HepG2 (cell line): ENCODE measurements around the gene CDT1. TPM values are rescaled to one million over a fixed set of nuclear protein-coding genes. Genes with fewer than 3 reads are reported as not detected.

Experiments used
- ADNP ChIP-seq: sonication (generic); formaldehyde crosslinking; IDR thresholded peaks from 2 replicates; pipeline ENCODE4 v1.4.0; 2020; ENCODE audit warnings: missing genetic modification reagents
- ATAD3A ChIP-seq: sonication (generic); formaldehyde crosslinking; IDR thresholded peaks from 2 replicates; pipeline ENCODE4 v1.4.0; 2020; ENCODE audit warnings: missing genetic modification reagents
- BRD4 ChIP-seq: sonication (generic); formaldehyde crosslinking; IDR thresholded peaks from 2 replicates; pipeline ENCODE4 v1.4.0; 2020; ENCODE audit warnings: missing genetic modification reagents
- ELF3 ChIP-seq: IDR thresholded peaks from 2 replicates; pipeline ENCODE4 v1.6.1; 2016; ENCODE audit warnings: missing genetic modification reagents, missing compliant biosample characterization
- FOXK2 ChIP-seq: fragments of 450-650 bp; IDR thresholded peaks from 2 replicates; pipeline ENCODE4 v1.6.1; 2016
- HNRNPL ChIP-seq: fragments of 200-400 bp; formaldehyde crosslinking; IDR thresholded peaks from 2 replicates; pipeline ENCODE4 v1.6.1; 2017; ENCODE audit warnings: mild to moderate bottlenecking, low read depth, low read length
- NR2F6 ChIP-seq, 2 experiments: IDR thresholded peaks; 2 replicates each; pipeline ENCODE4 v1.6.1; 2016; ENCODE audit warnings: antibody characterized with exemption in 1 of 2, mild to moderate bottlenecking in 1 of 2
- POLR2G ChIP-seq: fragments of 200-400 bp; formaldehyde crosslinking; IDR thresholded peaks from 2 replicates; pipeline ENCODE4 v1.6.1; 2018; ENCODE audit warnings: mild to moderate bottlenecking, low read depth, low read length, moderate library complexity
- SALL1 ChIP-seq: sonication (generic); formaldehyde crosslinking; IDR thresholded peaks from 2 replicates; pipeline ENCODE4 v1.8.0; 2022; ENCODE audit warnings: mild to moderate bottlenecking, missing genetic modification reagents
- SNRNP70 ChIP-seq: fragments of 200-400 bp; formaldehyde crosslinking; IDR thresholded peaks from 2 replicates; pipeline ENCODE4 v1.6.1; 2017; ENCODE audit warnings: mild to moderate bottlenecking, low read depth, low read length, moderate library complexity
- ZNF329 ChIP-seq: sonication (generic); formaldehyde crosslinking; IDR thresholded peaks from 2 replicates; pipeline ENCODE4 v1.9.0; 2021; ENCODE audit warnings: low read depth, mild to moderate bottlenecking, missing genetic modification reagents
- ZNF563 ChIP-seq: sonication (generic); formaldehyde crosslinking; IDR thresholded peaks from 2 replicates; pipeline ENCODE4 v1.8.0; 2022; ENCODE audit warnings: mild to moderate bottlenecking, moderate library complexity, missing genetic modification reagents
- ZNF75D ChIP-seq: sonication (generic); formaldehyde crosslinking; IDR thresholded peaks from 2 replicates; pipeline ENCODE4 v1.8.1; 2023; ENCODE audit warnings: missing genetic modification reagents, mild to moderate bottlenecking, borderline replicate concordance
- polyA plus RNA-seq, 8 experiments: library from polyadenylated mRNA; depleted of rRNA in 3 of 8; stranded (reverse) in 7 of 8; unstranded in 1 of 8; fragments of >200 nt; fragmentation: Illumina TruSeq in 4 of 8; extraction: Trizol in 4 of 8; gene quantifications; 2 replicates each; pipeline versions ENCODE4 v1.2.1 to v1.2.3, GENCODE V29; 2011 to 2016; ENCODE audit warnings: low read depth in 4 of 8, missing spikeins in 1 of 8, mixed read lengths in 1 of 8; ENCODE audit not compliant: insufficient read depth in 1 of 8
- total RNA-seq, 5 experiments: library from RNA; depleted of rRNA; stranded (reverse); fragments of >200 nt; fragmentation: Illumina TruSeq; extraction: Trizol; gene quantifications; 2 replicates each; pipeline ENCODE4 v1.2.3, GENCODE V29; 2016; ENCODE audit warnings: low read depth in 1 of 5
- TF ChIP-seq, protein P1 (sequence below): conservative IDR thresholded peaks from 2 replicates; pipeline ENCODE4 v1.6.1; 2018; ENCODE audit warnings: missing genetic modification reagents
- TF ChIP-seq, protein P2 (sequence below): sonication (generic); formaldehyde crosslinking; IDR thresholded peaks from 2 replicates; pipeline ENCODE4 v1.8.1; 2022; ENCODE audit warnings: low read depth, mild to moderate bottlenecking, missing genetic modification reagents
- TF ChIP-seq, protein P3 (sequence below): sonication (generic); formaldehyde crosslinking; IDR thresholded peaks from 2 replicates; pipeline ENCODE4 v1.4.0; 2020; ENCODE audit warnings: missing genetic modification reagents

CDT1 gene
- total and polyA plus RNA-seq, 2 of the 13 experiments (the other 11 are each of a cell fraction or from before 2014, with no cell fraction given): 23.1 to 23.8 TPM

DNA sequence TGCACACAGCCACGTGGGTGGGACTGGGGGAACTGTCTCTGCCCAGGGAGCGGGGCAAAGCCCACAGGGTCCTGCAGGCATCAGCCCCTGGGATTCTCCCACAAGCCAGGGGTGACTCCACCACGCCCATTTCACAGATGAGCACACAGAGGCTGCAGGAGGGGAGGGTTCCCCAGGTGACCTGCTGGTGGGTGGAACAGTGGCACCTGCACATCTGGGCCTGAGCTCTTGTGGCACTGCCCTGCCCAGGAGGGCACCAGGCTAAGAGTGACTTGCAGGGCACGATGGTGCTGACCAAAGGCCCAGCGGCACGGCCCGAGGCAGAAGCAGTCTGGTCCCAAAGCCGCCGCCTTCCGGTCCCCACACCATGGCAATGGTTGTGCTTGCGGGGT is 42.5 kb upstream of the CDT1 start (continued):
- TF ChIP-seq, protein P1, sequence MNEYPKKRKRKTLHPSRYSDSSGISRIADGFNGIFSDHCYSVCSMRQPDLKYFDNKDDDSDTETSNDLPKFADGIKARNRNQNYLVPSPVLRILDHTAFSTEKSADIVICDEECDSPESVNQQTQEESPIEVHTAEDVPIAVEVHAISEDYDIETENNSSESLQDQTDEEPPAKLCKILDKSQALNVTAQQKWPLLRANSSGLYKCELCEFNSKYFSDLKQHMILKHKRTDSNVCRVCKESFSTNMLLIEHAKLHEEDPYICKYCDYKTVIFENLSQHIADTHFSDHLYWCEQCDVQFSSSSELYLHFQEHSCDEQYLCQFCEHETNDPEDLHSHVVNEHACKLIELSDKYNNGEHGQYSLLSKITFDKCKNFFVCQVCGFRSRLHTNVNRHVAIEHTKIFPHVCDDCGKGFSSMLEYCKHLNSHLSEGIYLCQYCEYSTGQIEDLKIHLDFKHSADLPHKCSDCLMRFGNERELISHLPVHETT (CRISPR knock-in tag): no peak
- TF ChIP-seq HNRNPL: peak; percentile 79; the same call in 1 of the 2 replicates
- TF ChIP-seq ELF3 (CRISPR knock-in tag): no peak
- 0 out of 2 replicates have a peak, but pooled peaks have one; percentile 28 for TF ChIP-seq ADNP (CRISPR knock-in tag)
- no peak for TF ChIP-seq ZNF75D (CRISPR knock-in tag)
- 0 out of 2 replicates have a peak, but pooled peaks have one; percentile 32 for TF ChIP-seq ZNF563 (CRISPR knock-in tag)
- TF ChIP-seq SALL1 (CRISPR knock-in tag): no peak
- no peak for TF ChIP-seq POLR2G
- no peak for TF ChIP-seq ZNF329
- no peak for TF ChIP-seq FOXK2
- no peak for TF ChIP-seq SNRNP70
- no peak for TF ChIP-seq ATAD3A
- TF ChIP-seq, protein P2, sequence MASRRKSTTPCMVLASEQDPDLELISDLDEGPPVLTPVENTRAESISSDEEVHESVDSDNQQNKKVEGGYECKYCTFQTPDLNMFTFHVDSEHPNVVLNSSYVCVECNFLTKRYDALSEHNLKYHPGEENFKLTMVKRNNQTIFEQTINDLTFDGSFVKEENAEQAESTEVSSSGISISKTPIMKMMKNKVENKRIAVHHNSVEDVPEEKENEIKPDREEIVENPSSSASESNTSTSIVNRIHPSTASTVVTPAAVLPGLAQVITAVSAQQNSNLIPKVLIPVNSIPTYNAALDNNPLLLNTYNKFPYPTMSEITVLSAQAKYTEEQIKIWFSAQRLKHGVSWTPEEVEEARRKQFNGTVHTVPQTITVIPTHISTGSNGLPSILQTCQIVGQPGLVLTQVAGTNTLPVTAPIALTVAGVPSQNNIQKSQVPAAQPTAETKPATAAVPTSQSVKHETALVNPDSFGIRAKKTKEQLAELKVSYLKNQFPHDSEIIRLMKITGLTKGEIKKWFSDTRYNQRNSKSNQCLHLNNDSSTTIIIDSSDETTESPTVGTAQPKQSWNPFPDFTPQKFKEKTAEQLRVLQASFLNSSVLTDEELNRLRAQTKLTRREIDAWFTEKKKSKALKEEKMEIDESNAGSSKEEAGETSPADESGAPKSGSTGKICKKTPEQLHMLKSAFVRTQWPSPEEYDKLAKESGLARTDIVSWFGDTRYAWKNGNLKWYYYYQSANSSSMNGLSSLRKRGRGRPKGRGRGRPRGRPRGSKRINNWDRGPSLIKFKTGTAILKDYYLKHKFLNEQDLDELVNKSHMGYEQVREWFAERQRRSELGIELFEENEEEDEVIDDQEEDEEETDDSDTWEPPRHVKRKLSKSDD: no peak
- no peak for TF ChIP-seq NR2F6 (IDR thresholded peaks at IDR 0.05)
- TF ChIP-seq NR2F6 (CRISPR knock-in tag; IDR thresholded peaks at IDR 0.05): no peak
- no peak for TF ChIP-seq BRD4 (CRISPR knock-in tag)
- TF ChIP-seq, protein P3, sequence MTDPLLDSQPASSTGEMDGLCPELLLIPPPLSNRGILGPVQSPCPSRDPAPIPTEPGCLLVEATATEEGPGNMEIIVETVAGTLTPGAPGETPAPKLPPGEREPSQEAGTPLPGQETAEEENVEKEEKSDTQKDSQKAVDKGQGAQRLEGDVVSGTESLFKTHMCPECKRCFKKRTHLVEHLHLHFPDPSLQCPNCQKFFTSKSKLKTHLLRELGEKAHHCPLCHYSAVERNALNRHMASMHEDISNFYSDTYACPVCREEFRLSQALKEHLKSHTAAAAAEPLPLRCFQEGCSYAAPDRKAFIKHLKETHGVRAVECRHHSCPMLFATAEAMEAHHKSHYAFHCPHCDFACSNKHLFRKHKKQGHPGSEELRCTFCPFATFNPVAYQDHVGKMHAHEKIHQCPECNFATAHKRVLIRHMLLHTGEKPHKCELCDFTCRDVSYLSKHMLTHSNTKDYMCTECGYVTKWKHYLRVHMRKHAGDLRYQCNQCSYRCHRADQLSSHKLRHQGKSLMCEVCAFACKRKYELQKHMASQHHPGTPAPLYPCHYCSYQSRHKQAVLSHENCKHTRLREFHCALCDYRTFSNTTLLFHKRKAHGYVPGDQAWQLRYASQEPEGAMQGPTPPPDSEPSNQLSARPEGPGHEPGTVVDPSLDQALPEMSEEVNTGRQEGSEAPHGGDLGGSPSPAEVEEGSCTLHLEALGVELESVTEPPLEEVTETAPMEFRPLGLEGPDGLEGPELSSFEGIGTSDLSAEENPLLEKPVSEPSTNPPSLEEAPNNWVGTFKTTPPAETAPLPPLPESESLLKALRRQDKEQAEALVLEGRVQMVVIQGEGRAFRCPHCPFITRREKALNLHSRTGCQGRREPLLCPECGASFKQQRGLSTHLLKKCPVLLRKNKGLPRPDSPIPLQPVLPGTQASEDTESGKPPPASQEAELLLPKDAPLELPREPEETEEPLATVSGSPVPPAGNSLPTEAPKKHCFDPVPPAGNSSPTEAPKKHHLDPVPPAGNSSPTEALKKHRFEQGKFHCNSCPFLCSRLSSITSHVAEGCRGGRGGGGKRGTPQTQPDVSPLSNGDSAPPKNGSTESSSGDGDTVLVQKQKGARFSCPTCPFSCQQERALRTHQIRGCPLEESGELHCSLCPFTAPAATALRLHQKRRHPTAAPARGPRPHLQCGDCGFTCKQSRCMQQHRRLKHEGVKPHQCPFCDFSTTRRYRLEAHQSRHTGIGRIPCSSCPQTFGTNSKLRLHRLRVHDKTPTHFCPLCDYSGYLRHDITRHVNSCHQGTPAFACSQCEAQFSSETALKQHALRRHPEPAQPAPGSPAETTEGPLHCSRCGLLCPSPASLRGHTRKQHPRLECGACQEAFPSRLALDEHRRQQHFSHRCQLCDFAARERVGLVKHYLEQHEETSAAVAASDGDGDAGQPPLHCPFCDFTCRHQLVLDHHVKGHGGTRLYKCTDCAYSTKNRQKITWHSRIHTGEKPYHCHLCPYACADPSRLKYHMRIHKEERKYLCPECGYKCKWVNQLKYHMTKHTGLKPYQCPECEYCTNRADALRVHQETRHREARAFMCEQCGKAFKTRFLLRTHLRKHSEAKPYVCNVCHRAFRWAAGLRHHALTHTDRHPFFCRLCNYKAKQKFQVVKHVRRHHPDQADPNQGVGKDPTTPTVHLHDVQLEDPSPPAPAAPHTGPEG (CRISPR knock-in tag): no peak
